Activated T-cell treated with anti-CD3 and anti-CD28 coated beads, Interleukin-2, amount 50 U/mL, for 4 hours (primary cell): ENCODE results near the gene KIF19. TPM values are rescaled to one million over a fixed set of nuclear protein-coding genes. Genes with fewer than 3 reads are reported as not detected.

Source experiments
- total RNA-seq, 3 donors: library from RNA; stranded (reverse); gene quantifications; one replicate each; pipeline ENCODE4 v1.2.1, GENCODE V29; 2021

The KIF19 gene
- total RNA-seq, 3 donors from 2014 or later = not detected

Other genes with a start within 250 kb of the KIF19 start
- gene RPL38, start 122.5 kb upstream of the KIF19 start, total RNA-seq = 1,000 to 10,000 TPM; 1,282 to 1,442 (median 1,420) TPM
- 1 to 10 TPM; 2.0 to 4.5 (median 3.5) TPM for gene TTYH2, start 112.7 kb upstream of the KIF19 start, total RNA-seq
- not detected for gene DNAI2, start 52.0 kb upstream of the KIF19 start, total RNA-seq
- not detected for gene BTBD17, start 35.6 kb downstream of the KIF19 start, total RNA-seq
- not detected for gene GPR142, start 41.3 kb downstream of the KIF19 start, total RNA-seq
- under 1 TPM; 0.49 to 0.76 (median 0.63) TPM for gene GPRC5C, start 105.9 kb downstream of the KIF19 start, total RNA-seq
- 1 to 10 TPM; 1.3 to 2.6 (median 2.1) TPM for gene CD300A, start 140.4 kb downstream of the KIF19 start, total RNA-seq
- not detected for gene CD300LB, start 205.2 kb downstream of the KIF19 start, total RNA-seq
- not detected for gene CD300C, start 219.9 kb downstream of the KIF19 start, total RNA-seq
- gene CD300H, start 241.3 kb downstream of the KIF19 start, total RNA-seq = not detected